Gastroesophageal sphincter (tissue), 3 donors: Measurements from ENCODE around the gene TP53TG5.
A peak's percentile ranks its signal among the peaks of the same experiment; 100 is the strongest.

Experiments
- CTCF ChIP-seq, 4 experiments: fragments of 200-600 bp in 2 of 4; fragments of 450-650 bp in 2 of 4; sonication (generic) in 1 of 4; IDR thresholded peaks; one replicate each; pipeline ENCODE4 v1.5.1; 2017 to 2019; ENCODE audit warnings: antibody characterized with exemption in 4 of 4, mild to moderate bottlenecking in 2 of 4, moderate library complexity in 2 of 4
- POLR2A ChIP-seq, 2 donors: fragments of 450-650 bp; IDR thresholded peaks; one replicate each; pipeline ENCODE4 v1.6.1; 2017; ENCODE audit warnings: antibody characterized with exemption in 2 of 2, mild to moderate bottlenecking in 2 of 2, moderate library complexity in 1 of 2
- POLR2AphosphoS5 ChIP-seq: sonication (generic); formaldehyde crosslinking; IDR thresholded peaks from one replicate; pipeline ENCODE4 v1.6.1; 2017; ENCODE audit warnings: antibody characterized with exemption

- TF ChIP-seq POLR2A (IDR thresholded peaks at IDR 0.05), result no peak
- no peak for TF ChIP-seq CTCF (IDR thresholded peaks at IDR 0.05)
- peak; percentile 73 for TF ChIP-seq POLR2AphosphoS5
Measured at GRCh38 chr20:45407783-45408645, 29.9 kb upstream of the TP53TG5 start, which contains the start of gene DBNDD2.
